NCI-H2196 treated with DMSO at 0.1 percent for 48 hours (cell line): Measurements from ENCODE around the gene FNDC3B.

Experiments
- DNase-seq: peaks from one replicate; lab custom pipeline; 2025; ENCODE audit not compliant: unreplicated experiment; lab: John Stamatoyannopoulos, UW

The FNDC3B gene

DNA sequence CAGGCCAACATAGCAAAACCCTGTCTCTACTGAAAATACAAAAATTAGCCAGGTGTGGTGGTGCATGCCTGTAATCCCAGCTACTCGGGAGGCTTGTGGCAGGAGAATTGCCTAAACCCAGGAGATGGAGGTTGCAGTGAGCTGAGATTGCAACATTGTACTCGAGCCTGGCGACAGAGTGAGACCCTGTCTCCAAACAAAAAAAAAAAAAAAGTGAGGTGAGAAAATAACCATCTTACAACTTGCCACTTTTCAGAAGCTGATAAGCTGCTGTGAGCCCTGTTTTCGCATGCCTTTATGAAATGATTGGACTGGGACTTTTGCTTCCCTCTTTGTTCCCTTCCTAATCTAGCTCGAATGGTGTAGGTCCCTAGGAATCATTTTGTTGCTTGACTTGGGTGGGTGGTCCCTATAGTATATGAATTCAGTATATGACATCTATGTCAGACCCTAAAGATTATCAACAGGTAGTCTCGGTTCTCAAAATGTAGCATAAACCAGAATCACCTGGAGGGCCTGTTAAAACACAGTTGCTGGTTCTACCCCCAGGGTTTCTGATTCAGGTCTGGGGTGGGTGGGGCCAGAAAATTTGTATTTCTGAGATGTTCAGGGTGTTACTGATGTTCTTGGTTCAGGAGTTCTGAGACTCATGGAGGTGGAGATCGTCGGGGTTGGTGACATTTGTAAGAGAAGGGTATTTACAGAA lies 107.9 kb downstream of the FNDC3B start:
- no peak for DNase-seq

DNA sequence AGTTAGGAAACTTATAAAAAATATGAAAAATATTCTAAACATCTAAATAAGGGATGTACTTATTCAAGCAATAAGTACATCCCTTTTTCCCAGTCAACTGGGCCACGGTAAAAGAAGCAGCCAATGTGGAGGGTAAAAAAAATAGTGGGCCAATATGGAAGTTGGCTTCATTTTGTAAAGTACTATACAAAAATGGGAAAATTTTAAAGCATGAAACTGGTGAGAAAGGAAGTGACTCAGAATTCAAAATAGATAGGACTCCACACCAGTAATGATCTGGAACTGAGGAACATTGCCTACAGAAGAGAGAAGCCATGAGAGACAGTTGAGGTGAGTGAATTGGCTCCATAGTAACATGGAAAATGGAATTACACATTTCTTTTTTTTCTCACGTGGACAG lies 108.9 kb downstream of the FNDC3B start:
- DNase-seq = no peak

DNA sequence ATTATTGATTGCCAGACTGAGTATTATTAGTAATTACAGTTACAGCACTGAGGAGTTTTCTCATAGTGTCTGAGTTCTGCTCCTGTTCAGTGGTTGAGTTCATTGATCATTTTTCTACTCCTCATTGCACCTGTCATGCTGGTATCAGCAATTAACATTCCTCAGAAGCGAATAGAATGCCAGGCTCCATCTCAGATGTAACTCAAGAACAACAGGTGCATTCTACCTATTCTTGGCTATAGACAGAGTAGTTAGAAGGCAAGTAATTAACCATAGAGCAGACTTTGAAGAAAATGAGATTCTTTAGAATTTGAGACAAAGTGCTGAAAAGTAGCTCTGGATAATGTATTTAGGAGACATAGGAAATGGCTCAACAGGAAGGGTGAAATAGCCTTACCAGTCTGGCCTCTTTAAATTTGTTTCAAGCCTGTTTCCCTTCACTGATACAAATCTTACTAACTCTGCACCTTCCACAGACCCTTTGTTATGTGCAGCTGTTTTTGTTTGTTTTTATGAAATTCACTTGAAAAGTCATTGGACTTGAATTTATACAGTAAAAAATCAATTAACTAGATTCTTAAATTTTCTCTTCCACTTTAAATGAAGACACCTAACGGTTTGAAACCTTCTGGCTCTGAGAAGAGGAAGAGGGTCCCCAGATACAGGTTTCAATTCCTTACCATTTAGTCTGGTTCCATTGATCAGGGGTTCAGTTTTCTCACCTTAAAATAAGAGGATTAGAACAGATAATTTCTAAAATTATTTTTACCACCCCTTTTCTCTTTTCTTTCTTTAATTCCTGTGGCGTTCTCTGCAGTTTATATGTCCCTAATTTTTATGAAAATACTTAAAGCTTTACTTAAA lies 109.6 kb downstream of the FNDC3B start:
- DNase-seq = no peak

DNA sequence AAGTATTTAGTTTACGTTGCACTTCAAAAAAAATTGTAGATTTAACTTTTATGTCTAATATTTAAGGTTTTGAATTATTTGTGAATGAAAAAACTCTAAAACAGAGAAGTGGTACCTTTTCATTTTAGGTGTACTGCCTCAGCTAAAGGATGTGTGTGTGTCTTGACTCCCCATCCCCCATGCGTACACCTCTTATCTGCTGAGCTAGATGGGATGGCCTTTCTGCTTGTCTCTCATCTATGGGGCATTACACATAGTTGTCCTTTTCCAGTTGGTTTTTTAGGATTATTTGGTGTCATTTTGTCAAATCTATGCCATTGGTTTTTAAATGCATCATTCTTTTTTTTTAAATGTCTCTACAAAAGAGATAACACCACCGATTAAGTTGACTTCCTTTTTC lies 110.9 kb downstream of the FNDC3B start:
- DNase-seq = no peak

DNA sequence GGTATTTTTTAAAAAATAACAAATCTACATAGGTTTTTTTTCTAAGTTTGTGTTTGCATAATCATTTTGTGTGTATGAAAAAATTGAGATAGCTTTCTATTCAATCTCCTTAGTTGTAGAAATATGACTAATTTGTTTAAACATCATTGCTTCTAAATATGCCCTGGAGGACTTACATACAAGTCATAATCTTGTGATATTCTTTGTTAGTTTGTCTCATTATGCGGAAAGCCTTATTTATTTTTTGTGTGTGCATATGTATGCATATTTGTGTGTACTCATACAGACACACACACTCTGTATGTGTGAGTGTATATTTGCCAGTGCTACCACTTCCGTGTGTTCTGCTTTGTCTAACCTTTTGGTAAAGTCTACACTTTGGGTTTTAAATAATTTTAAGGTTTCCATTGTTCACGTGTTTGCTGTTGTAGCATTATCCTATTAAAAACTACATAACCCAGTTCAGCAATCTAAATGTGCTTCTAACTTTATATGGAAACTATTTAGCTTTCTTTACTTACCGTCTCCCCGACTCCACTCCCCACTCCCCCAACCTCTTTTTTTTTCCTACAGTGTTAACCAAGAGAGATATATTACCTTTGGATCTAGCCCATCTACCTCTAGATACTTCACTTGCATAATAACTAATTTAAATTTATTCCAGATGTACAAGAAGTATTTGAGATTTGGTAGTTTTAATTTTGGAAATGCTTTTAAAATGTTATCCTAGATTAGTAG lies 111.7 kb downstream of the FNDC3B start:
- no peak for DNase-seq

DNA sequence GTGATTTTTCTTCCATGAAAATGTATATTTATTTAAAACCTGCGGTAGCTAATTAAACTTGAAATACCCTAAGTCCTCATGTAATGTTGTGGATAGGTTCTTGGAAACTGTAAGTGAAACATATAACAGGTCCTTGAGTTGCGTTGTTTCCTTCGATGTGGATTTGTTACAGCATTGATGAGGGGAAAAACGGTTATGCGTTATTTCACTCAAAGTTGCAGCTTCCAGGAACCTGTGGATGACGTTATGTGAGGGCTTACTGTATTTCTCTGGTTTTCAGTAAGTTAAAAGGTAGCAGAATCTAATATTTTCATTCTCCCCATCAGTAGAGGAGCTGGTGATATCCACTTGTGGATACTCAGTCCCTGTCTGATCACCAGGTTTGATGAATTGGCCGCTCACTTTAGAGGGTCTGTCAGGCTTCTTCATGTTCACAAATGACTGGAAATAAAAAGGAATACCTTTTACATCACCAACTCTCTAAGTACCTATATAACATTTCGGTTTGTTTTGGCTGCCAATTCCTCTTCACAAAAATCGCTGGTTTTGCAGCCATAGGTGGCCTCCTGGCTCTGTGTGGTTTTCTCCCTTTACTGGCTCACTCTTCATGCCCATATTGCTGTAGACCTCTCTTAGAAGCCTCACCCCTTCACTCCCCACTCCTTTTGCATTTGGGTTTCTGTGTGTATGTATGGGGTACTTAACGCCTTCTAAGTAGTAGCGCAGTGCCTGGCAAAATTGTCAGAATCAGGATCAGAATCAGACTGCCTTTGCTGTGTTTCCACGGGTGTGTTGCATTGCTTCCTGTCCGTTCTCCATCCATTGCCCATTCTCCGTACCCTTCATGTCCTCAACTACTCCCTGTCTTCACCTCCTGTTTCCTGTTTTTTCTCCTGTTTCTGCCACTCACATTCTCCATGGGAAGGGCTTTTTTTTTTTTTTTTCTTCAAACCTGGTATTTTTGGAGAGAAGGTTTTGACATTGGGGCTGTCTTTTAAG lies 112.6 kb downstream of the FNDC3B start:
- no peak for DNase-seq

DNA sequence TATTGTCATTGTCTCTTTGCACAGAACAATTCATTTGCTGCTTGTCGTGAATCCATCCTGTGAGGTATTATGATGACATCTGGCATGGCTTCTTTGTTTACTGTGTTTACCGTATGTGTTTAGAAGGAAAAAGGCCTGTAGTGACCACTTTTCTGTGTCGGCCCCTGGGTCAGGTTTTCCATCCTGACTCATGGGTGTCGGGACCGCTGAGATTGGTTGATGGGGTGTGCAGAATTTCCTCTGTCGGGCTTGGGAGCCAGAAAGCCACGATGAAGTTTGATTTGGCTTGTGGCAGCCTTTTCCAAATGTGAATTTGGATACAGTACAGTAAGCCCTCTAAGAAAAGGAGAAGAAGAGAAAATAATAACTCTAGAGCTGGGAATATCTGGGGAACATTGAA lies 113.5 kb downstream of the FNDC3B start:
- no peak for DNase-seq

DNA sequence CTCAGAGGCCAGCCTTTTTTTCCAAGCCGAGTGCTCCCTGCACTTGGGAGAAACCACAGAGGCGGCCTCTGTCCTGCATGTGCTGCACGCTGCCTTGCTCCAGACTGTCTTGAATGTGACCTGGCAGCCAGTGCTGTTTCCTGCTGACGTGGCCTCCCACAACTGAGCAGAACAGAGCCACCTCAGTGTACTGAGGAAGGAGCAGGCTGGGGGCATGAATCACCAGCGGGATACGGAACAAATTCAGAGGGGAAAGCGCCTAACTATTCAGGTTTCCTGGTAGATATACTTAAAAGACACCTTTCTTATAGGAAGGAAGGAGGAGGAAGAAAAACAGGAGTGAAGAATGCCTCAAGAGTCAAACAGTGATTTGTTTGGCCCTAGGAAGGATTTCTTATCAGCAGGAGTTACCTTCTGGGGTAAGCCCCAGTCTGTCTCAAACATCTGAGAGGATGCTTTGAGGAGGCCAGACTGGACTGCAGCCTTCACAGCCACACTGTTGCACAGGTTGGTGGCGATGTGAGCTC lies 114.0 kb downstream of the FNDC3B start:
- no peak for DNase-seq

DNA sequence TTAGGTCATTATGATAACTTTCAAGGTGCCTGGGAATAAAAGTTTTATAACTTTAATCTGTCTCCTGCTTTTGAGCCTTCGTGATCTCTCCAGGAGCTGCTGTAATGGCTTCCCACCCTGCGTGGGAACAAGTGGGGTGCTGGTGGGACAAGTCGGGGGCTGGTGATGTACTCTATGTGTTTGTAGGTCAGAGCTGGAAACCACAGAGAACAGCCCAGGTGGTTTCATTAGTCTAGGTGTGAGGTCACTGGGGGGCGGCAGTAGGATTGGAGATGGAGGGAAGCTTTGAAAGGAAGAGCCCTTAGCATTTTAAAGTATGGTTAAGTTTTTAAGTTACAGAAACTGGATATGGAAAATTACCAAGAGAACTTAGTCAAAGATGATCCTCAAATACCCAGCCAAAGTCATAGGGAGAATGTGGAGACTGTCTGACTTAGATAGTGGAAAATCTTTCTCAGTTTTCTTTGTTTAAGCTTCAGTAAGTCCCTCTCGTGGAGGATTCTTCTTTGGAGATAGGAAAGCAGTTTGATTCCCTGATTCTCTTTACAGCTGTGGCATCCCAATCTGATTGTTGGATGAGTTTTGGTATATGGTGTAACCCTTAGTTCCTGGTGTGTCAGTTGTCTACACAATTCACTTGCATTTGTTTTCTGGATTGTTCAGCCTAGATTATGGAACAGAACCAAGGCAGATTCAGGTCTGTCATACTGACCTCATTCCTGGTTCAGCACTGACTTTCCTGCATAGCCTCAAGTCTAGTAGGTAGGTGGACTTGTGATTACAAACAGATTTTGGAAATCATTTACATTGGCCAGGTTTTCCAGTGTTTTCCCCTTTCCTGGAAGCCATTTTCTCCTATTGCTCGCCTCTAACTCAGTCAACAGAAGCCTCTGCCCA lies 115.6 kb downstream of the FNDC3B start:
- DNase-seq = no peak

DNA sequence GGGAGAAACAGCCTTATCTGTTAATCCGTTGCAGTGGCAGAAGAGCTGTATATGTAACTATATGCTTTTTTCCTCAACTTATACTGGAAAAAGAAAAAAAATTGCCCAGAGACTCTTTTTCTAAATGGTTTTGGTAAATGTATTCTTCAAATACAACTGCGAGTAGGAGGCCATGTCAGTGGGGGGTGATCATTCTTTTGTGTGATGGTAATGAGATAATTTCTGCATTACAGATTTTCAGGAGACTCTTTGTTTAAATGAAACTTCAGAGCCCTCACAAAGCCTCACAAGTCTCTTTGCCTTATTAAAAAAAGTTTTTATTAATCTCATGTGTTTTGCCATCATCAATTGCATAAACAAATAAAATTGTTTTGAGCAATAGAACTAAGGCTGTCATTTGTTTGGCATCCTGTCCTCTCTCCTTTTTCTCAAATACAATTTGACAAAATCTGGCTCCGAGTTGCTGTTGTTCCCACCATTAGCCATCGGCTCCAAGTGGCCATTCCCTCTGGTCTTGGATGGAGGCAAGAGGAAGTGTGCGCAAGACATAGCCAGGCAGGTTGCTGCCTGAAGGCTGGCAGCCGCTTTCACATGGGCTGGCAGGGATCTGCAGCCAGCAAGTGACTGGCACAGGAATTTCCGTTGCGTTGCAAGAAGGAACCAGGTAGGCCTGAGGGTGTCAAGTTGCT lies 116.7 kb downstream of the FNDC3B start:
- DNase-seq = peak; percentile 76

DNA sequence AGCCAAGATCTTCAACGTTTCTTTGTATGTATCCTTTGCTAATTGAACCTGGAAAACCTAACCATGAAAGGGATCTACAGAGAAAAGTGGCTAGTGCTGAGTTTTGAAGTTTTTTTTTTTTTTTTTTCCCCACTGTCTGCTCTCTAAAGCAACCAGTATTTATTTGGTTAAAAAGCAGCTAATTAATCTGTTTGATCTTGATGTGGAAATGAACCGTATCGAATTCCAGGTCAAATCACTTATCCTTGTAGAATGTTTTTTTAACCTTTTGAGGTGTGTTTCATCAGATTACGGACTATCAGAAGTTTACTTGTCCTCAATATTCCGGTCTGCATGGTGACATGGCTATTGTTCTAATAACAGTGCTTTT lies 117.2 kb downstream of the FNDC3B start:
- peak; percentile 76 for DNase-seq

DNA sequence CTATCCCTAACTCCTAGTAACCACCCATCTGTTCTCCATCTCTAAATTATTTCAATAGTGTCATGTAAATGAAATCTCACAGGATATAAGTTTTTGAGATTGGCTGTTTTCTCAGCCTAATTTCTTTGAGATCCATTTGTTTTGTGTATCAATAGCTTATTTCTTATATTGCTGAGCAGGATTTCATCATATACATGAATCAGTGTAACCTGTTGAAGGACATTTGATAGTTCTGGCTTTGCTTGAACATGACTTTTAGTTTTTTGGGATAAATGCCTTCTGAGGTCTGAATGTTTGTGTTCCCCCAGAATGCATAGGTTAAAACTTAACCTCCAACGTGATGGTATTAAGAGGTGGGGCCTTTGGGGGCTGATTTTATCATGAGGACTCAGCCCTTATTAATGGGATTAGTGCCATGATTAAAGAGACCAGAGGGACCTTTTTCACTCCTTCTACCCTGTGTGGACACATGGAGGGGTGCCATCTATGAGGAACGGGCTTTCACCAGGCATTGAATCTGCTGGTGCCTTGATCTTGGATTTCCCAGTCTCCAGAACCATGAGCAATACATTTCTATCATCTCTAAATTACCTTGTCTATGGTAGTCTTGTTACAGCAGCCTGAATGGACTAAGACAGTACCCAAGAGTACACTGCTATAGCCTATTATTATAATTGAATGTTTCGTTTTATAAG lies 118.3 kb downstream of the FNDC3B start:
- no peak for DNase-seq

DNA sequence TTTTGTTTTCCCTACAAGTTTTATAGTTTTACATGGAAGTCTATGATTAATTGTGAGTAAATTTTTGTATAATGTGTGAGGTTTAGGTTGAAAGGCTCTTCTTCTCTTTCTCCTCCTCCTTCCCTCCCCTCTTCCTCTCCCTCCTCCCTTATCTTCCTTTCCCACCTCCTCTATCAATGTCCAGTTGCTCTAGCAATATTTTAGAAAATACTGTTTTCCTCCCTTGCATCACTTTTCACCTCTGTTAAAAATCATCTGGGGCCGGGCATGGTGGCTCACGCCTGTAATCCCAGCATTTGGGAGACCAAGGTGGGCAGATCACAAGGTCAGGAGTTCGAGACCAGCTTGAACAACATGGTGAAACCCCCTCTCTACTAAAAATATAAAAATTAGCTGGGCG lies 119.4 kb downstream of the FNDC3B start:
- no peak for DNase-seq

DNA sequence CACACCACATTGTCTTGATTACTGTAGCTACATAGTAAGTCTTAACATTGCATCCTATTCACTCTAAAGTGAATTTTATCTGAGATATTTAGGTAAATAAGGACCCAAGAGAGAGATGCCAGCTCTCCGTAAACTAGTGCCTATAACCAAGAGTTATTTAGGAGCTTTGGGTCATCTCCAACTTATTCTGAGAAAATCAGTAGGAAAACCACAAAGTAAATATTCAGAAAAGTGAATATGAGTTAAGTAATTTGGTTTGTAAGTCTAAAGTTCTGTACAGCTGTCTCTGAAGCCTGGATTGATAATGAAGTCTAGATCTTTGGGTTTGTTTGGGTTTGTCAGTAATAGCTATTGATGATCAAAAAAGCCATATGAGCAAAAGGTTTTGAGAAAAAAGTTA lies 120.0 kb downstream of the FNDC3B start:
- DNase-seq = no peak

DNA sequence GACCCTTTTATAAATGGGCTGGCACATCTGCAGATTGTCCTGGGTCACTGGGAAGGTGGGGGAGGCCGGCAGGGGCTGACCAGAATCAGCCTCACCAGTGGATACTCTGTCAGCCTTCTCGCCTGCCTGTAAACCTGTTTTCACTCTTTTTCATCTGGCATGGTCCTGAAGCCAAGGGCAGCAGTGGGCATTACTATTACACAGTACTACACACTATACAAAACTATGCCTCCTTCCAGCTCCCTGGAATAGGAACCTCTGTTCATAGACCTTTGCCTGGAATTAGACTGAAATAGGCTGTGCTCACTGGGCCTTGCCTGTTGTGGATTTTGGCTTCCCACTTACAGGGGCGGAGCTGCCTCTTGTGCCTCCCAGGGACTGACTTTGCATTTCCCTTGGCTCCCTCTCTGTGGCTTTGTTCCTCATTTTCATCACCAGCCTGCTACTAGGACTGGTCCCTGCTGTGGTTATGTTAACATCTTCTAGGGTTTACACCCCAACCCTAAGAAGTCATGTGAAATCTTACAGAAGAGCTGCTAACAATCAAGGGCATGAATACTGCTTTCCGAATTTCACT lies 120.7 kb downstream of the FNDC3B start:
- DNase-seq = no peak

DNA sequence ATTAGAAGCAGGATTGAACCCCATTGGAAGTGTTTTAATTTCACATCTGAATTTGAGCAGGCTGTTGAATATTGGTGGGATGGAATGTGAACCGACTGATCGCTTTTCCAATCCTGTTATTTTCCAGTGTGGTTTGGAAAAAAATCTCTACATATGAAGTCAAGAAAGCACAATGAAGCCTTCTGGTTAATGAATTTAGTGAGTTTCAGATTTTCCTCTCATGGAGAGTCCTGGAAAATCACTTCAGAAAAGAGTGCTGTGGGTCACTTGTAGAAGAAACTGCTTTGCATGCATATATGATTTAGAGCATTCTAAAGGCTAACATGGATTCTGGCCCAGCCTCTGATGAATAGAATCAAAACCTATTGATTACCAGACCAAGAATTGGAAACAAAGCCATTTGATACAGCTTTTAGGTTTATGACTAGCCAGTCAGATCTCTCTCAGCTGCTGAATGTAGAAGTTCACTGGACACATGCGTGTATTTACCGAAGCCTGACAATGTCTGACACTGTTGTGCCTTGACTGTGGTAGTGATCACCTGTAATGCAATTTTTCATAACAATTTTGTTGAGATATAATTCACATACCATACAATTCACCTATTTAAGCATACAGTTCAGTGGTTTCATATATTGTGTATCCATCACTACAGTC lies 121.9 kb downstream of the FNDC3B start:
- no peak for DNase-seq

DNA sequence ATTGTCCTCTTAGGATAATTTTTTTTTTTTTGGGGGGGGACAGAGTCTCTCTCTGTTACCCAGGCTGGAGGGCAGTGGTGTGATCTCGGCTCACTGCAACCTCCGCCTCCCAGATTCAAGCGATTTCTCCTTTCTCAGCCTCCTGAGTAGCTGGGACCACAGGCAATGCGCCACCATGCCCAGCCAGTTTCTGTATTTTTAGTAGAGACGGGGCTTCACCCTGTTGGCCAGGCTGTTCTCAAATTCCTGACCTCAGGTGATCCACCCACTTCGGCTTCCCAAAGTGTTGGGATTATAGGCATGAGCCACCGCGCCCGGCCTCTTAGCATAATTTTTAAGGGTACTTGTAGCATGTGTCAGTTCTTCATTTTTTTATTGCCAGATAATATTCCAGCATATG lies 122.6 kb downstream of the FNDC3B start:
- DNase-seq = no peak
